ENCODE measurements around the gene OR7A5. TPM values are rescaled to one million over a fixed set of nuclear protein-coding genes. Genes with fewer than 3 reads are reported as not detected.
"Not testable (repeated sequence)": the region's sequence is repeated elsewhere in the genome, so short reads cannot be mapped to it uniquely, and the experiment has no call there.

Gene OR7A5
- total RNA-seq, 2 experiments from 2014 or later: not detected

GRCh38 chr19:14804765-14805164 lies 30.2 kb downstream of the OR7A5 start:
- H3K27ac Mint-ChIP-seq: no peak overlapping the region
- H3K4me3 Mint-ChIP-seq: no peak overlapping the region
- H3K27me3 Mint-ChIP-seq: no peaks in the 10 kb centered on the region
- no peak for DNase-seq
- no peaks in the 10 kb centered on the region for H3K9me3 Mint-ChIP-seq
- no peaks in the 10 kb centered on the region for H3K36me3 Mint-ChIP-seq
- no peaks in the 10 kb centered on the region for H3K4me1 Mint-ChIP-seq

GRCh38 chr19:14798760-14799159 lies 36.2 kb downstream of the OR7A5 start:
- Mint-ChIP-seq H3K27me3 (peaks cover 12% of the 10 kb centered on the region), H3K36me3 (no peaks in the 10 kb centered on the region), H3K27ac (no peak overlapping the region), H3K4me3 (no peak overlapping the region), H3K9me3 (no peaks in the 10 kb centered on the region), H3K4me1 (no peaks in the 10 kb centered on the region)
- DNase-seq: no peak

- no peak overlapping the region for H3K27ac Mint-ChIP-seq
- DNase-seq: no peak
Measured at GRCh38 chr19:14796021-14796420, 39.0 kb downstream of the OR7A5 start.

GRCh38 chr19:14795078-14795721 lies 39.8 kb downstream of the OR7A5 start:
- no peak for DNase-seq
- Mint-ChIP-seq H3K9me3 (no peaks in the 10 kb centered on the region), H3K4me1 (no peaks in the 10 kb centered on the region), H3K27ac (no peak overlapping the region), H3K27me3 (peaks cover 12% of the 10 kb centered on the region), H3K4me3 (no peak overlapping the region), H3K36me3 (no peaks in the 10 kb centered on the region)

More at GRCh38 chr19:14796021-14796420, 39.0 kb downstream of the OR7A5 start:
- H3K27me3 Mint-ChIP-seq: peaks cover 12% of the 10 kb centered on the region
- no peaks in the 10 kb centered on the region for H3K36me3 Mint-ChIP-seq
- H3K4me1 Mint-ChIP-seq: no peaks in the 10 kb centered on the region
- no peak overlapping the region for H3K4me3 Mint-ChIP-seq
- H3K9me3 Mint-ChIP-seq: no peaks in the 10 kb centered on the region

GRCh38 chr19:14792250-14792649 lies 42.7 kb downstream of the OR7A5 start:
- not testable (repeated sequence) for H3K4me1 Mint-ChIP-seq, H3K27ac Mint-ChIP-seq, H3K4me3 Mint-ChIP-seq, H3K36me3 Mint-ChIP-seq, H3K9me3 Mint-ChIP-seq, DNase-seq
- peaks cover 20% of the 10 kb centered on the region for H3K27me3 Mint-ChIP-seq

- H3K27me3 Mint-ChIP-seq: peaks cover 38% of the 10 kb centered on the region
- peaks cover 10% of the 10 kb centered on the region for H3K4me1 Mint-ChIP-seq
- H3K27ac Mint-ChIP-seq: no peak overlapping the region
- DNase-seq: peak; percentile 14
- H3K4me3 Mint-ChIP-seq: no peak overlapping the region
- H3K36me3 Mint-ChIP-seq: no peaks in the 10 kb centered on the region
- no peaks in the 10 kb centered on the region for H3K9me3 Mint-ChIP-seq
Measured at GRCh38 chr19:14786421-14786851, 48.5 kb downstream of the OR7A5 start.

- DNase-seq, H3K4me3 Mint-ChIP-seq, H3K36me3 Mint-ChIP-seq, H3K9me3 Mint-ChIP-seq, H3K4me1 Mint-ChIP-seq: not testable (repeated sequence)
- H3K27me3 Mint-ChIP-seq: peaks cover 42% of the 10 kb centered on the region
- H3K27ac Mint-ChIP-seq: peak overlapping the region; percentile 36
Measured at GRCh38 chr19:14785102-14785793, 49.7 kb downstream of the OR7A5 start.

- H3K27ac Mint-ChIP-seq, H3K4me1 Mint-ChIP-seq, H3K9me3 Mint-ChIP-seq, H3K4me3 Mint-ChIP-seq, H3K36me3 Mint-ChIP-seq: not testable (repeated sequence)
- H3K27me3 Mint-ChIP-seq: peaks cover 42% of the 10 kb centered on the region
- DNase-seq: peak; percentile 15
Measured at GRCh38 chr19:14784730-14785101, 50.3 kb downstream of the OR7A5 start.

GRCh38 chr19:14783410-14783998 lies 51.5 kb downstream of the OR7A5 start:
- not testable (repeated sequence) for H3K27ac Mint-ChIP-seq, H3K36me3 Mint-ChIP-seq, H3K9me3 Mint-ChIP-seq, DNase-seq, H3K4me1 Mint-ChIP-seq, H3K4me3 Mint-ChIP-seq
- H3K27me3 Mint-ChIP-seq: peaks cover 50% of the 10 kb centered on the region

GRCh38 chr19:14782626-14783409 lies 52.2 kb downstream of the OR7A5 start:
- H3K9me3 Mint-ChIP-seq: no peaks in the 10 kb centered on the region
- H3K27me3 Mint-ChIP-seq: peaks cover 50% of the 10 kb centered on the region
- DNase-seq: no peak
- H3K27ac Mint-ChIP-seq: no peak overlapping the region
- no peak overlapping the region for H3K4me3 Mint-ChIP-seq
- H3K4me1 Mint-ChIP-seq: peaks cover 10% of the 10 kb centered on the region
- no peaks in the 10 kb centered on the region for H3K36me3 Mint-ChIP-seq

- H3K4me1 Mint-ChIP-seq, DNase-seq, H3K4me3 Mint-ChIP-seq, H3K36me3 Mint-ChIP-seq, H3K9me3 Mint-ChIP-seq, H3K27ac Mint-ChIP-seq: not testable (repeated sequence)
- H3K27me3 Mint-ChIP-seq: peaks cover 56% of the 10 kb centered on the region
Measured at GRCh38 chr19:14781713-14782536, 53.1 kb downstream of the OR7A5 start.

GRCh38 chr19:14780622-14781225 lies 54.3 kb downstream of the OR7A5 start:
- not testable (repeated sequence) for DNase-seq, H3K27ac Mint-ChIP-seq, H3K4me1 Mint-ChIP-seq, H3K4me3 Mint-ChIP-seq, H3K9me3 Mint-ChIP-seq, H3K36me3 Mint-ChIP-seq
- peaks cover 59% of the 10 kb centered on the region for H3K27me3 Mint-ChIP-seq

- no peak overlapping the region for H3K27ac Mint-ChIP-seq
- no peaks in the 10 kb centered on the region for H3K36me3 Mint-ChIP-seq
- peaks cover 57% of the 10 kb centered on the region for H3K27me3 Mint-ChIP-seq
- H3K4me1 Mint-ChIP-seq: peaks cover 2% of the 10 kb centered on the region
- no peak overlapping the region for H3K4me3 Mint-ChIP-seq
- no peaks in the 10 kb centered on the region for H3K9me3 Mint-ChIP-seq
- no peak for DNase-seq
Measured at GRCh38 chr19:14779151-14779550, 55.8 kb downstream of the OR7A5 start.

GRCh38 chr19:14778110-14778845 lies 56.7 kb downstream of the OR7A5 start, which contains the start of gene ADGRE2:
ADGRE2 (minus strand) TSS chr19:14778560; CDS start chr19:14776756, 1,804 bp downstream.
- H3K36me3 Mint-ChIP-seq, H3K4me1 Mint-ChIP-seq, H3K4me3 Mint-ChIP-seq, H3K9me3 Mint-ChIP-seq, DNase-seq, H3K27ac Mint-ChIP-seq: not testable (repeated sequence)
- peaks cover 63% of the 10 kb centered on the region for H3K27me3 Mint-ChIP-seq
